Skin epidermis (tissue), 12 donors: ENCODE measurements around the gene CTU1.

Experiments
- H3K27ac ChIP-seq, 21 experiments: fragments of 200-600 bp; sonication (generic) in 11 of 21; one replicate each; pipeline ENCODE4 v1.5.0; 2020; ENCODE audit warnings: mild to moderate bottlenecking in 3 of 21, inconsistent platforms in 2 of 21, moderate library complexity in 2 of 21
- H3K4me3 ChIP-seq, 7 experiments: fragments of 200-600 bp; sonication (generic) in 2 of 7; one replicate each; pipeline ENCODE4 v1.5.0; 2020; ENCODE audit warnings: inconsistent platforms in 2 of 7, mild to moderate bottlenecking in 2 of 7, moderate library complexity in 1 of 7

Gene CTU1

GRCh38 chr19:51114087-51114729 lies 6.0 kb upstream of the CTU1 start:
- peak overlapping the region in 2 of 21 experiments; percentile 19 to 55 for H3K27ac ChIP-seq
- no peak overlapping the region for H3K4me3 ChIP-seq

GRCh38 chr19:51111606-51112005 lies 3.4 kb upstream of the CTU1 start:
- H3K4me3 ChIP-seq = no peak overlapping the region
- no peak overlapping the region for H3K27ac ChIP-seq

GRCh38 chr19:51110666-51110971 lies 2.4 kb upstream of the CTU1 start:
- H3K27ac ChIP-seq = no peak overlapping the region
- no peak overlapping the region for H3K4me3 ChIP-seq

GRCh38 chr19:51108805-51109146 lies 567 bp upstream of the CTU1 start:
- peak overlapping the region; percentile 59 to 85 (median 76) for H3K4me3 ChIP-seq
- H3K27ac ChIP-seq = peak overlapping the region in 14 of 21 experiments; percentile 8 to 90 (median 67)

- H3K4me3 ChIP-seq = peak overlapping the region; percentile 59 to 85 (median 76)
- H3K27ac ChIP-seq = peak overlapping the region in 20 of 21 experiments; percentile 59 to 93 (median 81)
Observed at GRCh38 chr19:51107406-51108065, 673 bp downstream of the CTU1 start.

GRCh38 chr19:51103926-51104341 lies 4.3 kb downstream of the CTU1 start:
- no peak overlapping the region for H3K27ac ChIP-seq
- H3K4me3 ChIP-seq = no peak overlapping the region

- no peak overlapping the region for H3K27ac ChIP-seq
- no peak overlapping the region for H3K4me3 ChIP-seq
Observed at GRCh38 chr19:51102991-51103390, 5.2 kb downstream of the CTU1 start.

GRCh38 chr19:51101171-51101865 lies 6.9 kb downstream of the CTU1 start:
- H3K27ac ChIP-seq = no peak overlapping the region

GRCh38 chr19:51100601-51101000 lies 7.6 kb downstream of the CTU1 start:
- no peak overlapping the region for H3K4me3 ChIP-seq
- H3K27ac ChIP-seq = no peak overlapping the region

More at GRCh38 chr19:51101171-51101865, 6.9 kb downstream of the CTU1 start:
- no peak overlapping the region for H3K4me3 ChIP-seq

- H3K4me3 ChIP-seq = no peak overlapping the region
Observed at GRCh38 chr19:51099047-51099382, 9.2 kb downstream of the CTU1 start.

GRCh38 chr19:51098365-51099046 lies 9.7 kb downstream of the CTU1 start:
- H3K4me3 ChIP-seq = no peak overlapping the region
- H3K27ac ChIP-seq = peak overlapping the region in 1 of 21 experiments; percentile 57

More at GRCh38 chr19:51099047-51099382, 9.2 kb downstream of the CTU1 start:
- H3K27ac ChIP-seq = peak overlapping the region in 2 of 21 experiments; percentile 11 to 57

GRCh38 chr19:51097796-51098195 lies 10.4 kb downstream of the CTU1 start:
- H3K27ac ChIP-seq = no peak overlapping the region
- H3K4me3 ChIP-seq = no peak overlapping the region

GRCh38 chr19:51097166-51097738 lies 11.0 kb downstream of the CTU1 start:
- Histone ChIP-seq H3K27ac (peak overlapping the region in 1 of 21 experiments; percentile 26), H3K4me3 (no peak overlapping the region)

GRCh38 chr19:51096473-51097165 lies 11.6 kb downstream of the CTU1 start:
- Histone ChIP-seq H3K4me3 (no peak overlapping the region), H3K27ac (no peak overlapping the region)

GRCh38 chr19:51094696-51095279 lies 13.4 kb downstream of the CTU1 start:
- Histone ChIP-seq H3K4me3 (no peak overlapping the region), H3K27ac (peak overlapping the region in 1 of 21 experiments; percentile 22)

GRCh38 chr19:51093510-51094345 lies 14.5 kb downstream of the CTU1 start:
- H3K4me3 ChIP-seq = no peak overlapping the region
- H3K27ac ChIP-seq = peak overlapping the region in 3 of 21 experiments; percentile 42 to 72 (median 42)

- peak overlapping the region in 5 of 21 experiments; percentile 17 to 72 (median 42) for H3K27ac ChIP-seq
Observed at GRCh38 chr19:51093101-51093500, 15.1 kb downstream of the CTU1 start.

More at GRCh38 chr19:51093101-51093500, 15.1 kb downstream of the CTU1 start:
- H3K4me3 ChIP-seq = no peak overlapping the region
